NCI-H345 (cell line): ENCODE measurements around the gene DIPK2B.

Source experiments
- DNase-seq: peaks from one replicate; lab custom pipeline; 2025; lab: John Stamatoyannopoulos, UW

DIPK2B gene

DNA sequence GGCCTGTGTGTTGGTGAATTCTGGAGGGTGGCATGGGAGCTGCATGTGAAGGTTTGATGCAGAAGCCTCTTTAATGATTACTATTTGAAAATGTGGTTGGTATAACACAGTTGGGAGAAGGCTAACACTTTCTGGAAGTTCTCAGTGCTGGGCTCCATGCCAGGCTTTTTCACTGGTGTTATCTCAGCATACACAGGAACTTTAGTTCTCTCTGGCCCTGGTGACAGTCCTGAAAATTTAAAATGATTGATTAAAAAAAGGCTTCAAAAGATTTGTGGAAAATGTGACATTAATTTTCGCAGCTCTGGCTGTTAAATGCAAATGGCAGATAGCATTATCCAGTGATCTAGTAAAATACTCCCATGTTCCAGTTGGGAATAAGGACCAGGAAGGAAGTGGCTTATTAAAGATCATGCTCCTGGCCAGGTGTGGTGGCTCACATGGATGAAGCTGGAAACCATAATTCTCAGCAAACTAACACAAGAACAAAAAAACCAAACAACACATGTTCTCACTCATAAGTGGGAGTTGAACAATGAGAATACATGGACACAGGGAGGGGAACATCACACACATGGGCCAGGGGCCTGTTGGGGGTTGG is 36.6 kb downstream of the DIPK2B start:
- no peak for DNase-seq

- no peak for DNase-seq
Measured at GRCh38 chrX:45157647-45158046, 43.0 kb downstream of the DIPK2B start.

- no peak for DNase-seq
Measured at GRCh38 chrX:45154462-45154861, 46.2 kb downstream of the DIPK2B start.

DNA sequence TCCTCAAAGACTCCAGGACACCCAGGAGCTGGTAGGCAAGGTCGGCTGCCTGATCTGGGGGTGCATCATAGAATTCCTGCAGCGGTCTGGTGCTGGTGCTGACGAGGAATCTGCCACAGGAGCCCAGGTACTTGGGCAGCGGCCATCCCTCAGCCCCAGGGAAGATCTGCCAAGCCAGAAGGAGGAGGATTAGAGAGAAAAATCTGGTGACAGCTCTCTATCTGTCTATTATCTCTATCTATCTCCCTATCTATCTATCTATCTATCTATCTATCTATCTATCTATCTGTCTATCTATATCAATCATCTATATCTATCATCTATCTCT is 46.7 kb downstream of the DIPK2B start:
- no peak for DNase-seq
